ENCODE results near the gene ZMAT3. TPM values are rescaled to one million over a fixed set of nuclear protein-coding genes. Genes with fewer than 3 reads are reported as not detected.

The ZMAT3 gene
- total RNA-seq, 1 donor from 2014 or later, result 8.6 TPM

GRCh38 chr3:179088306-179088705, 16.7 kb upstream of the ZMAT3 start:
- TF ChIP-seq CTCF (IDR thresholded peaks at IDR 0.05) (no peak), EZH2 (IDR thresholded peaks at IDR 0.05) (no peak), EZH2phosphoT487 (IDR thresholded peaks at IDR 0.05) (no peak)
- Mint-ChIP-seq H3K27ac (no peak overlapping the region), H3K9me3 (no peaks in the 10 kb centered on the region)

GRCh38 chr3:179083977-179084376, 12.4 kb upstream of the ZMAT3 start:
- no peak overlapping the region for H3K4me3 Mint-ChIP-seq
- Histone ChIP-seq H2AFZ (replicated peaks) (peak overlapping the region; percentile 9), H3K4me2 (peak overlapping the region; percentile 38), H3K9me3 (ENCODE audit: low read depth) (no peaks in the 10 kb centered on the region), H3K79me2 (ENCODE audit: low read depth) (no peaks in the 10 kb centered on the region), H3K9ac (no peak overlapping the region), H3F3A (ENCODE audit: low read depth) (no peaks in the 10 kb centered on the region), H3K4me3 (no peak overlapping the region), H3K27me3 (no peaks in the 10 kb centered on the region), H3K27ac (no peak overlapping the region), H4K20me1 (ENCODE audit: low read depth) (no peaks in the 10 kb centered on the region), H3K4me1 (peaks cover 9% of the 10 kb centered on the region), H3K36me3 (no peaks in the 10 kb centered on the region)
- no peaks in the 10 kb centered on the region for H3K36me3 Mint-ChIP-seq
- H3K9me3 Mint-ChIP-seq, result no peaks in the 10 kb centered on the region
- no peaks in the 10 kb centered on the region for H3K4me1 Mint-ChIP-seq
- H3K27ac Mint-ChIP-seq, result no peak overlapping the region
- TF ChIP-seq EZH2 (IDR thresholded peaks at IDR 0.05) (no peak), EZH2phosphoT487 (IDR thresholded peaks at IDR 0.05) (no peak), CTCF (IDR thresholded peaks at IDR 0.05) (no peak)
- peak; percentile 32 for DNase-seq (ENCODE audit: low spot score)
- peaks cover 2% of the 10 kb centered on the region for H3K27me3 Mint-ChIP-seq (ENCODE audit: insufficient read depth, low read depth)

More at GRCh38 chr3:179088306-179088705, 16.7 kb upstream of the ZMAT3 start:
- no peaks in the 10 kb centered on the region for H4K20me1 ChIP-seq (ENCODE audit: low read depth)
- no peak overlapping the region for H3K27ac ChIP-seq
- no peaks in the 10 kb centered on the region for H3K9me3 ChIP-seq (ENCODE audit: low read depth)
- H3K4me1 ChIP-seq, result peaks cover 9% of the 10 kb centered on the region
- H3K36me3 Mint-ChIP-seq, result no peaks in the 10 kb centered on the region
- H3K27me3 ChIP-seq, result no peaks in the 10 kb centered on the region
- H3K79me2 ChIP-seq (ENCODE audit: low read depth), result no peaks in the 10 kb centered on the region
- H3K4me1 Mint-ChIP-seq, result no peaks in the 10 kb centered on the region
- H3F3A ChIP-seq (ENCODE audit: low read depth), result no peaks in the 10 kb centered on the region
- H2AFZ ChIP-seq (replicated peaks), result no peak overlapping the region
- H3K4me3 Mint-ChIP-seq, result no peak overlapping the region
- H3K9ac ChIP-seq, result no peak overlapping the region
- no peaks in the 10 kb centered on the region for H3K36me3 ChIP-seq
- DNase-seq (ENCODE audit: low spot score), result no peak
- H3K4me3 ChIP-seq, result no peak overlapping the region
- no peak overlapping the region for H3K4me2 ChIP-seq
- H3K27me3 Mint-ChIP-seq (ENCODE audit: insufficient read depth, low read depth), result peaks cover 2% of the 10 kb centered on the region

GRCh38 chr3:179082416-179082815, 10.8 kb upstream of the ZMAT3 start:
- Mint-ChIP-seq H3K9me3 (no peaks in the 10 kb centered on the region), H3K4me1 (no peaks in the 10 kb centered on the region), H3K4me3 (no peak overlapping the region), H3K27ac (no peak overlapping the region), H3K36me3 (no peaks in the 10 kb centered on the region), H3K27me3 (ENCODE audit: insufficient read depth, low read depth) (peaks cover 2% of the 10 kb centered on the region)
- no peaks in the 10 kb centered on the region for H3K27me3 ChIP-seq
- H4K20me1 ChIP-seq (ENCODE audit: low read depth), result no peaks in the 10 kb centered on the region
- DNase-seq (ENCODE audit: low spot score), result no peak
- H3K36me3 ChIP-seq, result no peaks in the 10 kb centered on the region
- H3K4me1 ChIP-seq, result peaks cover 9% of the 10 kb centered on the region
- no peaks in the 10 kb centered on the region for H3K9me3 ChIP-seq (ENCODE audit: low read depth)
- TF ChIP-seq EZH2phosphoT487 (IDR thresholded peaks at IDR 0.05), result no peak
- TF ChIP-seq CTCF (IDR thresholded peaks at IDR 0.05), result no peak
- TF ChIP-seq EZH2 (IDR thresholded peaks at IDR 0.05), result no peak
- no peak overlapping the region for H3K9ac ChIP-seq
- H3K4me3 ChIP-seq, result no peak overlapping the region
- H3K27ac ChIP-seq, result no peak overlapping the region
- no peak overlapping the region for H2AFZ ChIP-seq (replicated peaks)
- no peak overlapping the region for H3K4me2 ChIP-seq
- no peaks in the 10 kb centered on the region for H3F3A ChIP-seq (ENCODE audit: low read depth)
- no peaks in the 10 kb centered on the region for H3K79me2 ChIP-seq (ENCODE audit: low read depth)

Data from neural progenitor cell (in vitro differentiated cells).